ENCODE results near the gene SLIT1.

The SLIT1 gene

DNA sequence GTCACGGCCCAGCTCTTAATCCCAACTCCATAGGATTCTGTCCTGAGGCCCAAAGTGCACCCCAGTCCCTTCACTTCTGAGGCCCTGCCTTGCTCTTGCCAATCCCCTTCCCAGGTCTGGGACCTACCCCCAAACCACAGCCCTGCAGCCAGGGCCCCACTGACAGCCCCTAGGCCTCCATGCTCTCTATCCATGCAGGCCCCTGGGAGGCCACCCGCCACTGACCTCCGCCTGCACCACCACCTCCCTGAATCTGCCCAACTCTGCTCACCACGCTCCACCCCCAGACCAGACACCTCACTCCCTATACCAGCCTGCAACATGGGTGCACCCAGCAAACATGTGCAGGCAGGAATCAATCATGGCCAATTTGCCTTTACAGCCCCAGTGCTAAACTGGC lies 10.2 kb downstream of the SLIT1 start:
- DNase-seq = peak in 2 of 10 donors; percentile 46 to 59

DNA sequence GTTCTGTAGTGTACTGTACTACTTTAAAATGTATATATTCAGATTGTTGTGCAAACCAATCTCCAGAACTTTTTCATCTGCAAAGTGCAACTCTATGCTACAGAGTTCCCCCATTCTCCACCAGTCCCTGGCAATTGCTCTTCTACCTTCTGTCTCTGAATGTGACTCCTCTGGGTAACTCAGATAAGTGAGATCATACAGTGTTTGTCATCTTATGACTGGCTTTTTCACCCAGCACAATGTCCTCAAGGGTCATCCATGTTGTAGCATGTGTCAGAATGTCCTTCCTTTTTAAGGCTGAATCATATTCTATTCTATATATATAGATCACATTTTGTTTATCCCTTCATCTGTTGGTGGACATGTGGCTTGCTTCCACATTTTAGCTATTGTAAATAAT lies 10.8 kb downstream of the SLIT1 start:
- intact Hi-C loops (cut with DNase I) = no loop called here
- DNase-seq = no peak

More for the DNA sequence above, 10.2 kb downstream of the SLIT1 start:
- intact Hi-C loops (cut with DNase I) = no loop called here

DNA sequence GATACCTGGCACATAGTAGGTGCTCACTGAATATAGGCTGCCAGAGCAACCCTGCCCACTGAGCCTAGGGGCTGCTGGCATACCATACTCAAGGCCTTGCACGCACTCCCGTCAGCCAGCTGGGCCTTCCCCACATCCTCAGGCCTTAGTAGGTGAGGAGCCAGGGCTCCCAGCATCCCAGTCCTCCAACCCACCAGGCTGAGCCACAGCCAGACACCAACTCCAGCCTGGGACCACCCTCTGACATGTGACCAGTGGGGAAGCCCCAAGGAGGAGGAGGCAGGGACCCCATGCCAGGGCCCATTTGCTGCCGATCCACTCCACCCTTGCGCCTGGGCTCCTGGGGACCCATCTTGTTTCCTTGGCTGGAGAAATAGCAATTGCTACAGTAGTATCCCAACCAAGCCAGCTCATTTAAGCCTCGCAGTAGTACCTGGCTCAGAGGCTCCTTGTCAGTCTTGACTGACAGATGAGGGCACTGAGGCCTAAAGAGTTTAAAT lies 11.4 kb downstream of the SLIT1 start:
- DNase-seq = peak in 2 of 10 donors; percentile 52 to 55

DNA sequence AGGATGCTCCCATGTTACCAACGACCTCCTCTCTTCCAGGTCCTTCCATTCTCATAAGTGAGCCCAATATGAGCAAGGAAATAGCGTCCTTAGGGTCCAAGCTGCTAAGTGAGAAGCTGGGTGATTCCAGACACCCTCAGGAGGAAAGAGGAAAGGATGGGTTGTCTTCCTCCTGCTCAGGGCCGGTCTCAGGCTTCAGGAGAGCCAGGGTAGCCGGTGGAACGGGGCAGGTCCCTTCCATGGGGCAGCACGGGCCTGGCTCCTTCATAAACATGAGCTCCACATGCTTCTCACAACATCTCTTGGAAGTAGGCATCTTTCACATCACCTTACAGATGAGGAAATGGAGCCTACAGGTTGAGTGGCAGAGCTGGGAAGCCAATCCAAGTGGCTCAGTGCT lies 12.7 kb downstream of the SLIT1 start:
- intact Hi-C loops (cut with DNase I) = no loop called here
- DNase-seq = peak in 2 of 10 donors; percentile 59 to 66

More for the DNA sequence above, 11.4 kb downstream of the SLIT1 start:
- intact Hi-C loops (cut with DNase I) = no loop called here

DNA sequence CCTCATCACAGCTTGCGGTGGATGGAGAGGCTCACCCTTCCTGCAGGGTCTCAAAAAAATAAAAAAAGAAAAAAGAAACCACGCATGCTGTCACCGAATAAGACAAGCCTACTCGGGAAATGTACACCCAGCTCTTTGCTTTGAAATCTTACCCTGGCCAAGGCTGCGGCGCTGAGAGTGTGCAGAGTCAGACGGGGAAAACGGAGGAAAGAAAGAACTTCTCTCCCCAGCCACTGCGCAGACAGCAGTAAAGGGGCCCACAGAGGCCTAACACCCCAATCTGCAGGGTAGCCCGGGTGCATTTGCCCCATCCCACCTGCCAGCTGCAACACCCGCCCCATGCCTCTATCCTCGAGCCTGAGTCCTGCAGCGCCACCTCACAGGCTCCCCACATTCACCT lies 14.8 kb downstream of the SLIT1 start:
- intact Hi-C loops (cut with DNase I) = no loop called here
- DNase-seq = peak in 2 of 10 donors; percentile 70 to 72

DNA sequence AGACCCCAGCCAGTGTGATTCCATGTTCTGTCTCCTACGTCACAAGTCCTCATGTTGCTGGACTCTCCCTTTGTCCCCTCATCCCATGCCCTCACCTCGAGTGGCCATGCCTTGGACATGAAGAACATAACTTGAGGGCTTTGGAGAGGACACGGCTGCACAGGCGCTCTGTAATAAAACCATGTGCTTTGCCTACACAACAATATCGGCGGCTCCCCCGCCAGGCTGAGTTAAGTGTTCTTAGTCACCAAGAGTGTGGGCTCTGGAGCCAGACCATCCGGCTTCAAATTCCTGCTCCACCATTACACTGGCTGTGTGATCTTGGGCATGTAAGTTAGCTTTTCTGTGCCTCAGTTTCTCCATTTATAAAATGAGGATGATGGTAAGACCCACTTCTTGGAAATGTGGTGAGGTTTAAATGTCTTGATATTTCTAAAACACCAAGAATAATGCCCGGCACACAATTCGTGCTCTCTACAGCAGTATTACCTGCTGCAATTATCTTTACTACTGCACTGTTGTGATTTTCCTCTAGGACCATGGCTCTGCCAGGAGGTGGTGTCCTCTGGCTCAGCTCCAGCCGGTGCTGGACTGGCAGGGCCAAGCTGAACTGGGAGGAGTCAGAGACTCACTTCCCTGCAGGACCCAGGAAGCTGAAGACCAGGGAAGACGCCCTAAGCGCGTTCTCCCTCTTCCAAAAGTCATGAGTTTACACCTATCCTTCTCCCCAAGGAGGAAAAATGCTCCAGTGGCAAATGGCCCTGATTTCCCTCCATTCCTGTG lies 15.7 kb downstream of the SLIT1 start:
- DNase-seq = peak in 4 of 10 donors; percentile 66 to 93 (median 86)
- intact Hi-C loops (cut with DNase I) = no loop called here

DNA sequence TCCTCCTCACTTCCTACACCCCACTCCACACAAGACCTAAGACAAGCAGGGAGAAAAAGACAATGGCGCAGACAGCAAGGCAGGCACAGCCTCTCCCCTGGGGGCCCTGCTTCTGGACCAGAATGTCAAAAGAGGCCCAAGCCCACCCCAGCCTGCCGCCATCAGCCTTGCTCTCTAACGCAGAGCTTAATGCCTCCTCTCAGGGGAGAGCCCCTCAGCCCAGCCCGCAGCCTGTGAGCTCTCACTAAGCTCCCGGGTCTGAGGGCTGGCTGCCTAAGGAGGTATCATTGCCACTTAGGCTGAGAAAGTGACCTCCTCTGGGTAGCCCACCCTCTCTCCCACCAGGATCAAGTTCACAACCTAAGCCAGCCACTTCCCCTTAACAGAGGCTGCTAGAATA lies 16.7 kb downstream of the SLIT1 start:
- intact Hi-C loops (cut with DNase I) = no loop called here
- peak in 1 of 10 donors; percentile 68 for DNase-seq

DNA sequence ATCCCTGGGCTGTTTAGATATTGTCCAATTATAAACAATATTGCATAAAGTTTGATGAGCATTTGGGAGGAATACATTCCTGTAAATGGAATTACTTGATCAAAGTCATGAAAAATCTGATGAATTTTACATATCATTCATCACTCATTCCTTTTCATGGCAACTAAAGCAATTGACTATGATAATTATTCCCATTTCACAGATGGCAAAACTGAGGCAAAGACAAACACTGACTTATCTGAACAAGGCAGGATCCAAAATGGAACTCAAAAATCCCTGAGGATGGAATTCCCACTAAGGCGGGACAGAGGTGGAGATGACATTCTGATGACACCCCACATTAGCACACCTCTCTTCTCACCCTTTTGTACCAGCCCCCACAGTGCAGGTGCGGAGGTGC lies 17.1 kb downstream of the SLIT1 start:
- DNase-seq = no peak
- intact Hi-C loops (cut with DNase I) = no loop called here

DNA sequence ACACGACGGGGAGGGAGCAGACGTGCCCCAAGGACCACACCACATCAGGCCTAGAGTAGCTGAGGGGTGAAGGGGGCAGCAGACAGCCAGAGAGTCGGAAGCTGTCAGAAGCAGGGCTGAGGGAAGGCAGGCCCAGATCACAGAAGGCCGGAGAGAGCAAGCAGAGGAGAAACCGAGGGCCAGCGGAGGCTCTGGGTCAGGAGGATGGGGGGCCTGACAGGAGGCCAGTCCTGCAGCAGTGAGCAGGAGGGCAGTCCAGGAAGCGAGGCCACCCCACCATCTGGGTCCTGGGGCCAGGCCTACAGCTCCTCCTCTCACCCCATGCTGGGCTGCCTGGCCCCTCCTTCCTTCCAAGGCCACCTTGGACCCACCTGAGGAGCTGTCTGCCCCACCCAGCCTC lies 20.3 kb downstream of the SLIT1 start:
- intact Hi-C loops (cut with DNase I) = no loop called here
- DNase-seq = no peak

DNA sequence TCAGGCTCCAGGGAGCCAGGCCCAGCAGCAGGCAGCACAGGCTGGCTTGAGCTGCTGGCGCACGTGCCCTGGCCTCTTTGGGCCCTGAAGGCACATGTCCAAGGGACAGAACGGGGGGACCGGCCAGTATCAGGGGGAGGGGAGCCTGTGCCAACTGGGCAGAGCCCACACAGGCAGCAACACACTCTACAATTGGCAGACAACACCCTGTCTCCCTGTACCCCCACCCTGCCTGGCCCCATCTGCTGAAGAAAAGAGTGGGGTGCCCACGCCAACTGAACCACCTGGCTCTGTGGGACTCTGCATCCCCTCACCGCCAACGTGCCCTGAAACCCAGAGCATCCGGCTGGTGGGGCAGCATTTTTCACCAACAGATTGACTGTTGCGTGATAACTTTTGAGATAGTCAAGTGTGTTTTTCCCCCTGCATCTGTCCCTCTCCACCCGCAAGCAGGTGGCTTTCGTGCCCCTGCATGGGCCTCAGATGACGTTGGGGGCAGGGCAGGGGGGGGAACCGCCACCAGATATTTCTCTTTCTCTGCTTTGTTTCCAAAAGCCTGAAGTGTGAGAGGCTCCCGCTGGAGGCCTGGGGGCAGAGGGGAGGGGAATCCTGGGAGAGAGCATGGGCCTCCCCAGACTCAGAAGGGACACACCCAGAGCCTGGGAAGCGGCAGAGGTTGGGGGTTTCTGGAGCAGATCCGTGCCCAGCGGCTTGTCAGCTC lies 21.8 kb downstream of the SLIT1 start:
- intact Hi-C loops (cut with DNase I) = no loop called here
- peak in 2 of 10 donors; percentile 85 to 89 for DNase-seq

DNA sequence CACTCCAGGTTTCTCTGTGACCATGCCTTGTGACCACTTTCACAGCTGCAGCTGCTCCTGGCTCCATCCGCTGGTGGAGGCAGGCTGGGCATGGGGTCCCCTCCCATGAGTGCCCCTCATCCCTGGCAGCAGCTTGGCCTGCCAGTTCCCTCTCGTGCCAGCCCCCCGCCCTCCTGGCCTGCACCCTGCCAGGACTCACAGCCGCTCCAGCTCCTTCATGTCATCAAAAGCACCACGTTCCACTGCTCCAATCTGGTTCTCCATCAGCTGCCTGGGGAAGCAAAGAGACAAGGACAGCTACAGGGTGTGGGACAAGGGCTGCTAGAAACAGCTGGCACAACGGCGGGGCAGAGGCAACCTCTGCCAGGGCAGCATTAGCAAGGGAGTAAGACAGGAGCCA lies 22.6 kb downstream of the SLIT1 start:
- DNase-seq = no peak
- intact Hi-C loops (cut with DNase I) = no loop called here

DNA sequence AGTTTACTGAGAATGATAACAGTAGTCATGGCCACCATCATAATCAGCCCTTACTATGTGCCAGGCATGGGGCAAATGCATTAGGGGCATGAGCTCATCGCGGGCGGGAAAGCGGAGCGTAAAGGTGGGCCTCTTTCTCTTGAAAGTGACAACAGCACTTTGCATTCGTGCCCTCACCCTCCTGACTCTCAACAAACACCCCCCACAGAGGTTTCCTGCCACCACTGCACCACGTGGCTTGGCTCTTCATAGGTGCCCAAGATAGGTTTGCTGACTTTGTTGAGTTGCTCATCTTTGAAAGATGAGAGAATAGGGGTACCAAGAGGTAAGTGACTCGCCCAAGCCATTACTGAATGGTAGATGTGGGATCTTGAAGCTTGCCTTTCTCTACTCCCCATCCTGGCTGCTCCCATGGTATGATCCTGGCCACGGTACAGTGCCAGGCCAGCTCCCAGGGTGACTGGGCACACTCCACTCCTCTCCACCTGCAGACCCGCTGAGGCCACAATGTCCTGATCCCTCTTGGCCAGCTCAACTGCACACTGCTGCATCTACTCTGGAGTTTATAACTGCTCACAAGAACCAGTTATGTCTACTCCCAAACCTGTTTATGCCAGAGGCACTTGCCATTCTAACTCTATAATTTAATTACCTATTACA lies 26.0 kb downstream of the SLIT1 start:
- intact Hi-C loops (cut with DNase I) = no loop called here
- no peak for DNase-seq

DNA sequence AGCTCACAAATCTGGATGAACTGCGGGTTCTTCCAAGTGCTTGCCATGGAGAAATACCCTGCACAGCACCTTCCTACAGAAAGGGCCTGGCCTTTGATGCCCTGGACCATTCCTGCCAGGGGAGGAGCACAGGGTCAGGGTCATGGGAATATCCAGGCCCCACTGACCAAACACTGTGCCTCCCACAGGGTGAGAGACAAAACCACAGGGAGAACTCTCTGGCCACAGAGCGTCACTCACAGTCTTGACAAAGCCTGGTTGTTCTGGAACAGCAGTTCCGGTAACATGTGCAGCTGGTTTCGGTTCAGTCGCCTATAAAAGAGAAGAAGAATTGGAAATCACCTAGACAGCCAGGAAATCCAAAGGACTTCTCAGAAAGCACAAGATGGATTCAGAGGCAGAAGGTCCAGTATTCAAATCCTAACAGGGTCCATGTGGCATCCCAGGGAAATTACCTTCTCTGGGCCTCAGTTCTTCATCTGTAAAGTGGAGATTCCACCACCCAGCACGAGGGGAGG lies 28.1 kb downstream of the SLIT1 start:
- intact Hi-C loops (cut with DNase I) = no loop called here
- DNase-seq = no peak

DNA sequence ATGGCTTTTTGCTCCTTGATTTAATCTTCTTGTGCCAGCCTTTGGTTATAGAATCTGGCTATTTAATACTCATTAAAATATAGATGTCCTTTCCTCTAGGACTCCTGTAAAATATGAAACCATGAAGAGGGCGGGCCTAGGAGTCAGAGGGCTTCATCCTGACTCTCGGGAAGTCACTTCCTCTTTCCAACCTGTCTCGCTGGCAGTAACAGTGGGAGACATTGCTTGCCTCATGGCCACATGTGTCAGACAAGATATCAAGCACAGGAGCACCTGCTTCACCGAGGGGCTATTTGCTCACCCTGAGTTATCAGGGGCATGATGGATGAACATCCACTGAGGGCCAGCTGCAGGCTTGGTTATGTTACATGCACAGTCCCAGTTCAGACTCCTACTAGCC lies 31.0 kb downstream of the SLIT1 start:
- intact Hi-C loops (cut with DNase I) = no loop called here
- no peak for DNase-seq

DNA sequence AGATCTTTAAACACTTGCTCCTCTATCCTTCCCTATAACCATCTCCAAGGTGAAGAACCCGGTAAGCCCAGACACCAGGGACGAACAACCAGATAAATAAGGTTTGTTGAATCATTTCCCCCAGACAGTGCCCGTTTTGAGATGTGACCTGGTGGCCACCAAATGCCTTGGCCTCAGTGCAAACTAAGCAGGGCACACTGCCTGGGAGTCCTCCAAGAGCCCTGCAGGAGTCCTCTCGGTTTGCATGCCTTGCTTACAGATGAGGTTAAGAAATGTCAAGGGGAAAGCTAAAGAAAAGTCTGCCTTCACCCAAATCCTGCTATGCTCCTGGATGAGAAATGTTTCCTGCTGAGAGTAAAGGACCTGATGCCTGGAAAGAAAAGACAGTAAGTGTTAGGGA lies 31.6 kb downstream of the SLIT1 start:
- intact Hi-C loops (cut with DNase I) = no loop called here

DNA sequence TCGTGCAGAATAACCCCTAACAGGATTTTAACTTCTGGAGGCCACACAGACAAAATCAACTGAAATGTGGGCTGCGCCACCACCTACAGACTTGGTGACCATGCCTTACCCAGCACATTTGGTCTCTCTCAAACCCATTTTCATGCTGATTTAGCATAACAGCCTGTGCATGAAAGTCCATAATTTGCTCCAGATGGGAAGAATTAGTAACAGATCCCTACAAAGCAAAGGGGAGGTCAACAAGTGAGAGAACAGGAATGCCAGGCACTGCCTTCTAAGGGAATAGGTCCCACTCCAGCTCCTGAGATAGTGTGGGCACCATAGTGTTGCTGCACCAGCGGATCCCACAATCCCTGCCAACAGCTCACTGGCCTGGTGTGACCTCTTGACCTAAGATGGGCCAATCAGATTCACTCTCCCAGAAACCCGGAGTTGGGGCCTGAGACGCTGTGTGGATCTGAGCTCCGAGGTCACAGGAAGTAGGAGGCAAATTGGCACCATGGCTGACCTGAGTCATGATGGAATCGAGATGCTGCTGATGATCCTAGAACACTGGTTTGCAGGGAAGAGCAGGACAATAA lies 32.4 kb downstream of the SLIT1 start:
- intact Hi-C loops (cut with DNase I) = no loop called here
- no peak for DNase-seq

More for the DNA sequence above, 31.6 kb downstream of the SLIT1 start:
- no peak for DNase-seq

DNA sequence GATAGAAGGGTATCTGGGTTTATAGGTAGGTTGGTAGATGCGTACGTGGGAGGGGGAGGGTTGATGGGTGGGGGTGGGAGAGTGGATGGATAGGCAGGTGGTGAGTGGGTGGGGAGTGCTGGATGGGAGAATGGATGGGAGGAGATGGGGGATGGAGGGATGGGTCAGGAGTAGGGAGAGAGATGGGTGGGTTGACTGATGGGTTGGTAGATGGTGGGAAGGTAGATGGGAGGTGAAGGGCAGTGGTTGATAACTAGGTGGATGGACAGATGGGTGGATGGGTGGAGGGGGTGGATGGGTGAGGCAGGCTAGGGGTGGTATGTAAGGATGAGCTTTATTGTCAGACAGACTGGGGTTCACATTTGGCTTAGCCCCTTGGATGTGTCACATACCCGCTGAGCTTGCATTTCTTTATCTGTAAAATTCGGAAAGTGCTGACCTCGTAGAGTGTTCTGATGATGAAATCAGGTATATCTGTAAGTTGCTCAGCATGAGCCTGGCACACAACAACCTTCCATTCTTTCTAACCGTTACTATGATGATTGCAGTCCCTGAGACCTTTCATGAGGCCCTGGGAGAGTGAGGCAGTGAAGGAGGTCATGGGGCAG lies 34.3 kb downstream of the SLIT1 start:
- intact Hi-C loops (cut with DNase I) = no loop called here
- no peak for DNase-seq

DNA sequence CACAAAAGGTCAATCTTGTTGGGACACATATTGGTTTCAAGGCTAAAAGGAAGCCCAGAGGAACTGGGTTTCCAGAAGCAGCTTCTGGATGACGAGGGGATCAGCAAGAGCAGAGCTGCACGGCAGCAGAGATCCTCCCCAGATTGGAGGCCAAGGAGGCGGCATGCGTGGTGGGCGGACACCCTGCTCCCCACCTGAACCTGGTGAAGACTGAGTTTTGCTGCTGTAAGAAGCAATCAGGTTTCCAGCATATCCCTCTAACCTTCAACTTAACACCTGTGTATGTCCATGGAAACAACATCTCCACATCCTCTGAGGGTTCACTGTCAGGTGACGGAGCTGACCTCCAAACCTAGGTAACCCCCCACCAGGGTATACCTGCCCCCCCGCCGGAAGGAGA lies 35.1 kb downstream of the SLIT1 start:
- DNase-seq = no peak
- intact Hi-C loops (cut with DNase I) = no loop called here

DNA sequence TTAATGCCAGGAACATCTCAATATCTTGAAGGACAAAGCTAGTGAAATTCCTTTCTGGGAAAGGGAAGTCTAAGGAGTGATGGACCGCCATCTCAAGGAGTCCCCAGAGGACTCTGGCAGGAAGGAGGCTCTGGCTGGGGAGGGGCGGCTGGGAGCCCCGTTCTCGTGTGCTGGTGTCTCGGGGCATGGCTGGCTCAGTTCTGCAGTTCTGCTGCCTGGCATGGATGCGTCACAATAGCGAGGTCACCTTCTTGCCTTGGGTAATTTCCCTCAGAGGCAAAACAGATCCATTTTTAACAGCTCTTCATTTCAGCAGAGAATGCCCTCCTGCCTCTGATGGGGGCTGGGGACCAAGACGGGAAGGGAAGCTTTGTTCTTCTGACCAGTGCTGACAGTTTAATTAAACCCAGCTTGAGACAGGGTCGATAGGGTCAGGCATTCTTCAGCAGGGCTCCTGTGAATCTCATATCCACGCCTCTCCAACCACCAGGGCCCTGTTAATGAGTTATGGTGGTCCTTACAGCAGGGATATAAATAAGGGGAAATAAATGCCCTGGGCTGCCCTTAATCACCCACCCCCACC lies 35.7 kb downstream of the SLIT1 start:
- DNase-seq = no peak
- intact Hi-C loops (cut with DNase I) = no loop called here

DNA sequence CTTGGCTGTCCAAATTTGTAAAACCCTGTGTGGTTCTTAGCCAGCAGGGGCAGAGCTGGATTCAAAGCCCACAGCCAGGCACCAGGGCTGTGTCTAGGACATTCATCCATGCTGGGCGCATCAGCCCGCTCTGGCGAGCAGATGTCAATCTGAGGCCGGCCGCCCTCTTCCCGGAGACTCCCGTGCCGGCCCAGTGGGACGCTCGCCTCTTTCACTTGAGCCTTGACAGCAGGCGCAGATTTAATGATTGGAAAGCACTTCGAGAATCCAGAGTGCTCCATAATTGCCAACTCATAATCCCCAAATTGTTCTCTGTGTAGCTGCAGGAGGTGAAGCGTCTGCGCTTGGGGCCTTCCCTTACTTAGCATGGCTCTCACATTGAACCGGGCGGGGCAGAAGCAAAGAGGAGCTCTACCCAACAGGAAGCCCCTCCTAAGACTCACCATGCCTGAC lies 36.7 kb downstream of the SLIT1 start:
- DNase-seq = no peak
- intact Hi-C loops (cut with DNase I) = no loop called here
